CD4-positive, alpha-beta T cell treated with Interleukin-6 for 4 hours (primary cell): ENCODE data around the gene ZEB2.

ENCODE experiments used
- DNase-seq: peaks from one replicate; pipeline ENCODE4 v3.0.0-alpha.2; 2020; ENCODE audit warnings: mixed read lengths

Gene ZEB2

GRCh38 chr2:144414324-144414845 is 105.5 kb downstream of the ZEB2 start:
- no peak for DNase-seq

GRCh38 chr2:144412709-144413108 is 107.2 kb downstream of the ZEB2 start:
- DNase-seq: no peak

GRCh38 chr2:144411473-144411872 is 108.4 kb downstream of the ZEB2 start:
- DNase-seq: no peak

GRCh38 chr2:144409241-144409640 is 110.7 kb downstream of the ZEB2 start:
- DNase-seq: no peak

- no peak for DNase-seq
These were observed 112.7 kb downstream of the ZEB2 start for GRCh38 chr2:144407262-144407661.

GRCh38 chr2:144405982-144406788 is 113.7 kb downstream of the ZEB2 start:
- no peak for DNase-seq

GRCh38 chr2:144405321-144405720 is 114.6 kb downstream of the ZEB2 start:
- no peak for DNase-seq

GRCh38 chr2:144404586-144405314 is 115.2 kb downstream of the ZEB2 start:
- DNase-seq: no peak

- DNase-seq: no peak
These were observed 116.0 kb downstream of the ZEB2 start for GRCh38 chr2:144403933-144404332.

GRCh38 chr2:144402251-144402650 is 117.7 kb downstream of the ZEB2 start:
- no peak for DNase-seq

GRCh38 chr2:144401036-144401435 is 118.9 kb downstream of the ZEB2 start:
- no peak for DNase-seq

- DNase-seq: no peak
These were observed 123.6 kb downstream of the ZEB2 start for GRCh38 chr2:144396318-144396717.

GRCh38 chr2:144390424-144391020 is 129.4 kb downstream of the ZEB2 start:
- no peak for DNase-seq

- DNase-seq: no peak
These were observed 130.0 kb downstream of the ZEB2 start for GRCh38 chr2:144389930-144390311.

- DNase-seq: no peak
These were observed 130.6 kb downstream of the ZEB2 start for GRCh38 chr2:144389151-144389929.

- DNase-seq: no peak
These were observed 134.5 kb downstream of the ZEB2 start for GRCh38 chr2:144385381-144385780.

- DNase-seq: no peak
These were observed 136.3 kb downstream of the ZEB2 start for GRCh38 chr2:144383571-144384100.

- no peak for DNase-seq
These were observed 137.1 kb downstream of the ZEB2 start for GRCh38 chr2:144382849-144383248.

GRCh38 chr2:144381716-144382115 is 138.2 kb downstream of the ZEB2 start:
- no peak for DNase-seq

- DNase-seq: no peak
These were observed 140.0 kb downstream of the ZEB2 start for GRCh38 chr2:144379851-144380311.

GRCh38 chr2:144378551-144378950 is 141.4 kb downstream of the ZEB2 start:
- DNase-seq: no peak

- DNase-seq: no peak
These were observed 142.0 kb downstream of the ZEB2 start for GRCh38 chr2:144377914-144378313.
